ENCODE data around the gene ERLEC1. TPM values are rescaled to one million over a fixed set of nuclear protein-coding genes. Genes with fewer than 3 reads are reported as not detected.
A peak's percentile ranks its signal among the peaks of the same experiment; 100 is the strongest.

ERLEC1 gene
- total RNA-seq, 1 donor from 2014 or later: 54.2 TPM

- peaks cover 5% of the 10 kb centered on the region for H3K36me3 Mint-ChIP-seq (ENCODE audit: low read depth, unreplicated experiment)
- peaks cover 5% of the 10 kb centered on the region for H3K4me1 Mint-ChIP-seq (ENCODE audit: low read depth, unreplicated experiment)
- Histone ChIP-seq H3K27me3 (ENCODE audit: insufficient read depth, low read length) (no peaks in the 10 kb centered on the region), H3K4me3 (ENCODE audit: insufficient read depth, low read depth, low read length) (no peak overlapping the region), H3K27ac (ENCODE audit: low read depth, low read length) (no peak overlapping the region), H3K36me3 (ENCODE audit: insufficient read depth, low read length) (peaks cover 28% of the 10 kb centered on the region), H3K4me1 (ENCODE audit: insufficient read depth, low read length) (peaks cover 7% of the 10 kb centered on the region), H4K20me1 (ENCODE audit: insufficient read depth, low read length) (peaks cover 23% of the 10 kb centered on the region), H3K4me2 (ENCODE audit: low read length) (no peak overlapping the region), H3K9ac (ENCODE audit: low read length) (no peak overlapping the region), H2AFZ (ENCODE audit: low read depth, low read length) (no peak overlapping the region), H3K9me3 (ENCODE audit: insufficient read depth, low read depth, low read length) (no peaks in the 10 kb centered on the region), H3K79me2 (ENCODE audit: insufficient read depth, low read length) (no peaks in the 10 kb centered on the region)
- no peaks in the 10 kb centered on the region for H3K9me3 Mint-ChIP-seq (ENCODE audit: unreplicated experiment)
- no peak for TF ChIP-seq CTCF (IDR thresholded peaks at IDR 0.05; ENCODE audit: insufficient read depth, low read depth, low read length)
- no peak for TF ChIP-seq EZH2 (IDR thresholded peaks at IDR 0.05; ENCODE audit: insufficient read depth, low read length)
- FAIRE-seq (no peak), DNase-seq (ENCODE audit: low read depth) (no peak)
- no peak overlapping the region for H3K27ac Mint-ChIP-seq (ENCODE audit: unreplicated experiment)
- H3K4me3 Mint-ChIP-seq (ENCODE audit: unreplicated experiment): no peak overlapping the region
- H3K27me3 Mint-ChIP-seq (ENCODE audit: low read depth, unreplicated experiment): no peaks in the 10 kb centered on the region
These were observed 76.8 kb downstream of the ERLEC1 start for GRCh38 chr2:53863538-53864227.

GRCh38 chr2:53865264-53865663 is 78.4 kb downstream of the ERLEC1 start:
- no peaks in the 10 kb centered on the region for H3K79me2 ChIP-seq (ENCODE audit: insufficient read depth, low read length)
- H3K4me1 Mint-ChIP-seq (ENCODE audit: low read depth, unreplicated experiment): peaks cover 4% of the 10 kb centered on the region
- no peak for DNase-seq (ENCODE audit: low read depth)
- H3K9me3 Mint-ChIP-seq (ENCODE audit: unreplicated experiment): no peaks in the 10 kb centered on the region
- TF ChIP-seq EZH2 (IDR thresholded peaks at IDR 0.05; ENCODE audit: insufficient read depth, low read length): no peak
- TF ChIP-seq CTCF (IDR thresholded peaks at IDR 0.05; ENCODE audit: insufficient read depth, low read depth, low read length): no peak
- no peak overlapping the region for H3K4me2 ChIP-seq (ENCODE audit: low read length)
- no peak overlapping the region for H3K27ac ChIP-seq (ENCODE audit: low read depth, low read length)
- H3K4me1 ChIP-seq (ENCODE audit: insufficient read depth, low read length): peaks cover under 1% of the 10 kb centered on the region
- H4K20me1 ChIP-seq (ENCODE audit: insufficient read depth, low read length): peaks cover 18% of the 10 kb centered on the region
- H3K36me3 Mint-ChIP-seq (ENCODE audit: low read depth, unreplicated experiment): peaks cover 5% of the 10 kb centered on the region
- H3K36me3 ChIP-seq (ENCODE audit: insufficient read depth, low read length): peaks cover 42% of the 10 kb centered on the region
- no peak for FAIRE-seq
- no peak overlapping the region for H2AFZ ChIP-seq (ENCODE audit: low read depth, low read length)
- no peak overlapping the region for H3K4me3 ChIP-seq (ENCODE audit: insufficient read depth, low read depth, low read length)
- no peaks in the 10 kb centered on the region for H3K27me3 Mint-ChIP-seq (ENCODE audit: low read depth, unreplicated experiment)
- H3K4me3 Mint-ChIP-seq (ENCODE audit: unreplicated experiment): no peak overlapping the region
- no peaks in the 10 kb centered on the region for H3K27me3 ChIP-seq (ENCODE audit: insufficient read depth, low read length)
- H3K27ac Mint-ChIP-seq (ENCODE audit: unreplicated experiment): no peak overlapping the region
- no peak overlapping the region for H3K9ac ChIP-seq (ENCODE audit: low read length)
- H3K9me3 ChIP-seq (ENCODE audit: insufficient read depth, low read depth, low read length): no peaks in the 10 kb centered on the region

GRCh38 chr2:53865962-53866361 is 79.1 kb downstream of the ERLEC1 start:
- FAIRE-seq: no peak
- Histone ChIP-seq H3K9ac (ENCODE audit: low read length) (no peak overlapping the region), H3K4me2 (ENCODE audit: low read length) (no peak overlapping the region), H3K79me2 (ENCODE audit: insufficient read depth, low read length) (no peaks in the 10 kb centered on the region), H4K20me1 (ENCODE audit: insufficient read depth, low read length) (peaks cover 11% of the 10 kb centered on the region), H2AFZ (ENCODE audit: low read depth, low read length) (no peak overlapping the region), H3K4me3 (ENCODE audit: insufficient read depth, low read depth, low read length) (no peak overlapping the region), H3K36me3 (ENCODE audit: insufficient read depth, low read length) (peaks cover 42% of the 10 kb centered on the region), H3K4me1 (ENCODE audit: insufficient read depth, low read length) (no peaks in the 10 kb centered on the region), H3K27me3 (ENCODE audit: insufficient read depth, low read length) (no peaks in the 10 kb centered on the region), H3K27ac (ENCODE audit: low read depth, low read length) (no peak overlapping the region), H3K9me3 (ENCODE audit: insufficient read depth, low read depth, low read length) (no peaks in the 10 kb centered on the region)
- Mint-ChIP-seq H3K27ac (ENCODE audit: unreplicated experiment) (no peak overlapping the region), H3K27me3 (ENCODE audit: low read depth, unreplicated experiment) (no peaks in the 10 kb centered on the region), H3K4me3 (ENCODE audit: unreplicated experiment) (no peak overlapping the region), H3K9me3 (ENCODE audit: unreplicated experiment) (no peaks in the 10 kb centered on the region), H3K36me3 (ENCODE audit: low read depth, unreplicated experiment) (peaks cover 5% of the 10 kb centered on the region), H3K4me1 (ENCODE audit: low read depth, unreplicated experiment) (no peaks in the 10 kb centered on the region)
- no peak for TF ChIP-seq CTCF (IDR thresholded peaks at IDR 0.05; ENCODE audit: insufficient read depth, low read depth, low read length)
- no peak for TF ChIP-seq EZH2 (IDR thresholded peaks at IDR 0.05; ENCODE audit: insufficient read depth, low read length)
- peak; percentile 7 for DNase-seq (ENCODE audit: low read depth)

Data from astrocyte (in vitro differentiated cells and primary cell).